HepG2 (cell line): Measurements from ENCODE around the gene ANKRD11. TPM values are rescaled to one million over a fixed set of nuclear protein-coding genes. Genes with fewer than 3 reads are reported as not detected.

Experiments used
- ATAC-seq: fragments of 200-7000 bp; cut with Tn5 transposase; 3 replicates; pipeline ENCODE4 v1.9.1; 2020; ENCODE audit warnings: mild to moderate bottlenecking, moderate library complexity
- BruUV-seq: library from RNA; stranded (reverse); fragments of 400-500 nt; replicated peaks from 2 replicates; lab custom pipeline; 2021; lab: Mats Ljungman, UMichigan
- CTCF ChIA-PET: fragments of 300-600 bp; formaldehyde crosslinking; extraction: SDS; loops from one replicate; lab custom pipeline; 2021; ENCODE audit warnings: low total read pairs, inconsistent platforms, low intra/inter-chr PET ratio; lab: Yijun Ruan, JAX
- POLR2A ChIA-PET: fragments of 350-600 bp; sonication (Branson Sonifier 250); formaldehyde crosslinking; loops from one replicate; lab custom pipeline; 2020; ENCODE audit warnings: antibody characterized with exemption, inconsistent platforms; lab: Yijun Ruan, JAX
- DNase-seq: peaks from one replicate; pipeline ENCODE4 v3.0.0-alpha.2; 2015; ENCODE audit warnings: low spot score
- FAIRE-seq: peaks from 3 replicates; lab custom pipeline; 2011; peaks lifted over from hg19 to GRCh38; lab: Jason Lieb, UNC
- H2AFZ ChIP-seq: one replicate; pipeline ENCODE4 v1.6.1; 2011; ENCODE audit warnings: low read length, inconsistent platforms
- H3K27ac ChIP-seq: fragments of 300-600 bp; 3 replicates; pipeline ENCODE4 v1.8.0; 2011; ENCODE audit warnings: mixed run types, mild to moderate bottlenecking, mixed read lengths, low read length, inconsistent platforms; ENCODE audit not compliant: insufficient read depth; ENCODE audit errors: extremely low read length
- H3K27me3 ChIP-seq, 2 experiments: fragments of 200-600 bp in 1 of 2; 2 replicates in 1 of 2; 3 replicates in 1 of 2; pipeline versions ENCODE4 v1.6.0 to v1.8.0; 2011; ENCODE audit warnings: low read length in 2 of 2, mild to moderate bottlenecking in 2 of 2, moderate library complexity in 2 of 2, inconsistent platforms in 1 of 2; ENCODE audit not compliant: insufficient read depth in 2 of 2, control insufficient read depth in 1 of 2
- H3K36me3 ChIP-seq, 2 experiments: fragments of 200-600 bp in 1 of 2; replicated peaks in 1 of 2; 2 replicates in 1 of 2; 3 replicates in 1 of 2; pipeline versions ENCODE4 v1.5.1 to v1.8.0; 2011; ENCODE audit warnings: low read length in 2 of 2, inconsistent platforms in 1 of 2; ENCODE audit not compliant: insufficient read depth in 2 of 2, control insufficient read depth in 1 of 2
- H3K4me1 ChIP-seq: 2 replicates; pipeline ENCODE4 v1.5.1; 2012; ENCODE audit warnings: low read length, inconsistent platforms; ENCODE audit not compliant: insufficient read depth
- H3K4me2 ChIP-seq: 2 replicates; pipeline ENCODE4 v1.6.0; 2011; ENCODE audit warnings: low read depth, low read length, inconsistent platforms
- H3K4me3 ChIP-seq, 3 experiments: fragments of 200-600 bp in 1 of 3; sonication (generic), shearing (Covaris generic) in 1 of 3; replicated peaks in 1 of 3; 2 replicates each; pipeline ENCODE4 v1.5.1; 2011 to 2016; ENCODE audit warnings: low read length in 3 of 3, inconsistent platforms in 2 of 3, low read depth in 2 of 3, mild to moderate bottlenecking in 2 of 3, control low read depth in 1 of 3, mixed read lengths in 1 of 3; ENCODE audit not compliant: insufficient read depth in 1 of 3
- H3K79me2 ChIP-seq: one replicate; pipeline ENCODE4 v1.6.1; 2011; ENCODE audit warnings: low read length, inconsistent platforms; ENCODE audit not compliant: insufficient read depth
- H3K9ac ChIP-seq: 2 replicates; pipeline ENCODE4 v1.6.0; 2011; ENCODE audit warnings: mild to moderate bottlenecking, low read depth, low read length, inconsistent platforms; ENCODE audit not compliant: insufficient read depth
- H3K9me3 ChIP-seq: 2 replicates; pipeline ENCODE4 v1.5.1; 2012; ENCODE audit warnings: mild to moderate bottlenecking, low read length
- H4K20me1 ChIP-seq: 2 replicates; pipeline ENCODE4 v1.6.0; 2011; ENCODE audit warnings: inconsistent platforms, mild to moderate bottlenecking, low read length, moderate library complexity; ENCODE audit not compliant: insufficient read depth
- ATRX ChIP-seq: sonication (generic); formaldehyde crosslinking; IDR thresholded peaks from 2 replicates; pipeline ENCODE4 v1.4.0; 2020; ENCODE audit warnings: missing genetic modification reagents, borderline replicate concordance
- DZIP1 ChIP-seq: sonication (generic); formaldehyde crosslinking; IDR thresholded peaks from 2 replicates; pipeline ENCODE4 v1.5.0; 2020; ENCODE audit warnings: mild to moderate bottlenecking, missing genetic modification reagents
- GABPB1 ChIP-seq: IDR thresholded peaks from 2 replicates; pipeline ENCODE4 v1.6.1; 2016; ENCODE audit warnings: mild to moderate bottlenecking, missing genetic modification reagents, moderate library complexity, missing compliant biosample characterization
- NFAT5 ChIP-seq: sonication (generic); formaldehyde crosslinking; IDR thresholded peaks from 2 replicates; pipeline ENCODE4 v1.4.0; 2020; ENCODE audit warnings: missing genetic modification reagents
- TARDBP ChIP-seq: sonication (generic); formaldehyde crosslinking; IDR thresholded peaks from 2 replicates; pipeline ENCODE4 v1.8.0; 2022; ENCODE audit warnings: mild to moderate bottlenecking, missing genetic modification reagents
- TFDP2 ChIP-seq: sonication (generic); formaldehyde crosslinking; IDR thresholded peaks from 2 replicates; pipeline ENCODE4 v1.4.0; 2020; ENCODE audit warnings: missing genetic modification reagents
- ZBTB26 ChIP-seq: IDR thresholded peaks from 2 replicates; pipeline ENCODE4 v1.6.1; 2016; ENCODE audit warnings: missing compliant biosample characterization, missing genetic modification reagents, borderline replicate concordance
- ZFP90 ChIP-seq: sonication (generic); formaldehyde crosslinking; IDR thresholded peaks from 2 replicates; pipeline ENCODE4 v1.8.0; 2022; ENCODE audit warnings: missing genetic modification reagents, mild to moderate bottlenecking, inconsistent platforms, borderline replicate concordance
- ZNF512 ChIP-seq: sonication (generic); formaldehyde crosslinking; IDR thresholded peaks from 2 replicates; pipeline ENCODE4 v1.4.0; 2020; ENCODE audit warnings: mild to moderate bottlenecking, missing genetic modification reagents
- WGBS: methylation state at CpG from one replicate; pipeline ENCODE4 v1.1.6; 2017; ENCODE audit warnings: low lambda C conversion rate; 5-methylcytosine and 5-hydroxymethylcytosine counted together
- in situ Hi-C: cut with HindIII; loops from 2 replicates; pipeline ENCODE4 v1.10.0; 2017; ENCODE audit warnings: low pct_unique_long_range_greater_than_20kb; ENCODE audit not compliant: extremely low pct_ligation_motif_present
- intact Hi-C: fragments of 100-400 bp; cut with micrococcal nuclease; formaldehyde crosslinking; loops from one replicate; pipeline ENCODE4 v1.10.0; 2022; ENCODE audit not compliant: unreplicated experiment
- polyA plus RNA-seq, 8 experiments: library from polyadenylated mRNA; depleted of rRNA in 3 of 8; stranded (reverse) in 7 of 8; unstranded in 1 of 8; fragments of >200 nt; fragmentation: Illumina TruSeq in 4 of 8; extraction: Trizol in 4 of 8; gene quantifications; 2 replicates each; pipeline versions ENCODE4 v1.2.1 to v1.2.3, GENCODE V29; 2011 to 2016; ENCODE audit warnings: low read depth in 4 of 8, missing spikeins in 1 of 8, mixed read lengths in 1 of 8; ENCODE audit not compliant: insufficient read depth in 1 of 8
- total RNA-seq, 5 experiments: library from RNA; depleted of rRNA; stranded (reverse); fragments of >200 nt; fragmentation: Illumina TruSeq; extraction: Trizol; gene quantifications; 2 replicates each; pipeline ENCODE4 v1.2.3, GENCODE V29; 2016; ENCODE audit warnings: low read depth in 1 of 5
- TF ChIP-seq, protein P1 (sequence below): sonication (generic); formaldehyde crosslinking; IDR thresholded peaks from 2 replicates; pipeline ENCODE4 v1.8.1; 2023; ENCODE audit warnings: missing genetic modification reagents, inconsistent platforms, borderline replicate concordance

Gene ANKRD11
- total and polyA plus RNA-seq, 2 of the 13 experiments (the other 11 are each of a cell fraction or from before 2014, with no cell fraction given), result 21.4 to 38.4 TPM

- Histone ChIP-seq H3K27me3 (no peaks in the 10 kb centered on the region), H3K79me2 (peaks cover 94% of the 10 kb centered on the region), H4K20me1 (peaks cover 96% of the 10 kb centered on the region), H3K9ac (no peak overlapping the region), H3K4me1 (peaks cover 99% of the 10 kb centered on the region), H3K9me3 (no peaks in the 10 kb centered on the region), H3K36me3 (peaks cover 5 to 10% of the 10 kb centered on the region in 2 experiments; a peak in 2 of 5 replicates), H3K27ac (peak overlapping the region; percentile 2), H3K4me3 (no peak overlapping the region), H3K4me2 (no peak overlapping the region), H2AFZ (no peak overlapping the region)
- no TSS peak for BruUV-seq
- intact Hi-C loops (loop anchor here (2.0 to 10.0 kb wide), 2 partner anchors 16 to 76 kb away; no protein-coding TSS in a partner anchor), in situ Hi-C loops (no loop called here)
- FAIRE-seq (no peak), DNase-seq (no peak), ATAC-seq (no peak)
- CTCF ChIA-PET, result no interaction called here
- WGBS, result 86% methylated on average over 6 of the region's 6 CpGs
- POLR2A ChIA-PET, result interaction anchor here (0.9 to 1.7 kb wide), 2 partner anchors 52 to 98 kb away, joined by 3 to 5 read pairs; partner anchors contain the start of gene SPG7
- TF ChIP-seq GABPB1 (CRISPR knock-in tag), result no peak
- no peak for TF ChIP-seq TFDP2
- TF ChIP-seq DZIP1 (CRISPR knock-in tag), result no peak
- TF ChIP-seq NFAT5 (CRISPR knock-in tag), result no peak
- no peak for TF ChIP-seq ZFP90 (CRISPR knock-in tag)
- no peak for TF ChIP-seq ZNF512 (CRISPR knock-in tag)
- TF ChIP-seq, protein P1, sequence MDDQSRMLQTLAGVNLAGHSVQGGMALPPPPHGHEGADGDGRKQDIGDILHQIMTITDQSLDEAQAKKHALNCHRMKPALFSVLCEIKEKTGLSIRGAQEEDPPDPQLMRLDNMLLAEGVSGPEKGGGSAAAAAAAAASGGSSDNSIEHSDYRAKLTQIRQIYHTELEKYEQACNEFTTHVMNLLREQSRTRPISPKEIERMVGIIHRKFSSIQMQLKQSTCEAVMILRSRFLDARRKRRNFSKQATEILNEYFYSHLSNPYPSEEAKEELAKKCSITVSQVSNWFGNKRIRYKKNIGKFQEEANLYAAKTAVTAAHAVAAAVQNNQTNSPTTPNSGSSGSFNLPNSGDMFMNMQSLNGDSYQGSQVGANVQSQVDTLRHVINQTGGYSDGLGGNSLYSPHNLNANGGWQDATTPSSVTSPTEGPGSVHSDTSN (CRISPR knock-in tag), result no peak
- TF ChIP-seq ZBTB26 (CRISPR knock-in tag), result no peak
- no peak for TF ChIP-seq TARDBP
- no peak for TF ChIP-seq ATRX (CRISPR knock-in tag)
Measured at GRCh38 chr16:89410322-89410721, 80.0 kb downstream of the ANKRD11 start.
